SK-N-SH (cell line): ENCODE measurements around the gene UBE2K. TPM values are rescaled to one million over a fixed set of nuclear protein-coding genes. Genes with fewer than 3 reads are reported as not detected.
A peak's percentile ranks its signal among the peaks of the same experiment; 100 is the strongest.

ENCODE experiments used
- CTCF ChIA-PET: fragments of 300-600, 350-600 bp; formaldehyde crosslinking; extraction: SDS; loops from one replicate; lab custom pipeline; 2021; lab: Yijun Ruan, JAX
- POLR2A ChIA-PET: fragments of 350-600 bp; sonication (Branson Sonifier 250); formaldehyde crosslinking; extraction: SDS; loops from one replicate; lab custom pipeline; 2020; ENCODE audit warnings: antibody characterized with exemption, inconsistent platforms; lab: Yijun Ruan, JAX
- DNase-seq: peaks from one replicate; pipeline ENCODE4 v3.0.0; 2012
- H2AFZ ChIP-seq: fragments of 200-600 bp; sonication (generic); 2 replicates; pipeline ENCODE4 v1.8.1; 2016; ENCODE audit warnings: antibody characterized with exemption, mild to moderate bottlenecking, low read depth
- H3F3A ChIP-seq: fragments of 200-600 bp; sonication (generic); replicated peaks from 2 replicates; pipeline ENCODE3; 2016; ENCODE audit warnings: antibody characterized with exemption, mild to moderate bottlenecking; ENCODE audit not compliant: insufficient read depth
- H3K27ac ChIP-seq, 2 experiments: fragments of 200-500 bp in 1 of 2; fragments of 200-600 bp in 1 of 2; sonication (Bioruptor generic) in 1 of 2; sonication (generic), shearing (Covaris generic) in 1 of 2; 2 replicates each; pipeline versions ENCODE4 v1.5.1 to v1.6.1; 2014 to 2016; ENCODE audit warnings: low read depth in 2 of 2, inconsistent platforms in 1 of 2, low read length in 1 of 2, mild to moderate bottlenecking in 1 of 2, mixed read lengths in 1 of 2
- H3K27me3 ChIP-seq: fragments of 200-600 bp; sonication (generic), shearing (Covaris generic); 2 replicates; pipeline ENCODE4 v1.6.1; 2016; ENCODE audit warnings: mixed run types; ENCODE audit not compliant: insufficient read depth
- H3K36me3 ChIP-seq, 2 experiments: fragments of 200-500 bp in 1 of 2; fragments of 200-600 bp in 1 of 2; sonication (Bioruptor generic) in 1 of 2; sonication (generic) in 1 of 2; replicated peaks in 1 of 2; 2 replicates each; pipeline versions ENCODE3 to v1.5.1; 2014 to 2016; ENCODE audit warnings: low read length in 1 of 2, mild to moderate bottlenecking in 1 of 2; ENCODE audit not compliant: insufficient read depth in 2 of 2, control insufficient read depth in 1 of 2
- H3K4me1 ChIP-seq, 2 experiments: fragments of 200-500 bp in 1 of 2; fragments of 200-600 bp in 1 of 2; sonication (Bioruptor generic) in 1 of 2; sonication (generic), shearing (Covaris generic) in 1 of 2; 2 replicates each; pipeline versions ENCODE4 v1.5.1 to v1.6.1; 2014 to 2016; ENCODE audit warnings: low read depth in 1 of 2, low read length in 1 of 2, mixed run types in 1 of 2; ENCODE audit not compliant: insufficient read depth in 2 of 2, control insufficient read depth in 1 of 2
- H3K4me2 ChIP-seq: fragments of 200-600 bp; sonication (generic), shearing (Covaris generic); 2 replicates; pipeline ENCODE4 v1.6.1; 2017; ENCODE audit warnings: mixed run types
- H3K4me3 ChIP-seq, 2 experiments: fragments of 200-500 bp in 1 of 2; fragments of 200-600 bp in 1 of 2; sonication (Bioruptor generic) in 1 of 2; sonication (generic), shearing (Covaris generic) in 1 of 2; 2 replicates each; pipeline versions ENCODE4 v1.5.1 to v1.8.1; 2014 to 2016; ENCODE audit warnings: low read depth in 2 of 2, inconsistent platforms in 1 of 2, low read length in 1 of 2, mild to moderate bottlenecking in 1 of 2, mixed read lengths in 1 of 2, moderate library complexity in 1 of 2
- H3K79me2 ChIP-seq: fragments of 200-600 bp; sonication (generic); 2 replicates; pipeline ENCODE4 v1.8.1; 2017; ENCODE audit warnings: mild to moderate bottlenecking; ENCODE audit not compliant: insufficient read depth
- H3K9ac ChIP-seq: fragments of 200-600 bp; sonication (generic); 2 replicates; pipeline ENCODE4 v1.6.1; 2017; ENCODE audit warnings: mixed run types
- H3K9me2 ChIP-seq: fragments of 200-600 bp; sonication (generic); 2 replicates; pipeline ENCODE4 v1.6.1; 2017; ENCODE audit warnings: mixed run types
- H3K9me3 ChIP-seq: fragments of 200-600 bp; sonication (generic); 2 replicates; pipeline ENCODE4 v1.6.1; 2017; ENCODE audit warnings: mixed run types, mild to moderate bottlenecking, moderate library complexity
- H4K20me1 ChIP-seq: fragments of 200-600 bp; sonication (generic); 2 replicates; pipeline ENCODE4 v1.6.1; 2017; ENCODE audit warnings: mild to moderate bottlenecking, mixed run types; ENCODE audit not compliant: insufficient read depth
- ELF1 ChIP-seq: IDR thresholded peaks from 2 replicates; pipeline ENCODE4 v1.4.0; 2012
- EP300 ChIP-seq, 2 experiments: IDR thresholded peaks; 2 replicates each; pipeline versions ENCODE4 v1.4.0 to v1.6.1; 2012; ENCODE audit warnings: borderline replicate concordance in 1 of 2, low read depth in 1 of 2, low read length in 1 of 2
- FOXM1 ChIP-seq: IDR thresholded peaks from 2 replicates; pipeline ENCODE4 v1.4.0; 2012; ENCODE audit warnings: low read depth, mild to moderate bottlenecking
- GABPA ChIP-seq: IDR thresholded peaks from 2 replicates; pipeline ENCODE4 v1.4.0; 2012; ENCODE audit warnings: low read depth, mild to moderate bottlenecking
- MEF2A ChIP-seq: IDR thresholded peaks from 2 replicates; pipeline ENCODE4 v1.4.0; 2012; ENCODE audit warnings: low read depth, borderline replicate concordance
- MXI1 ChIP-seq: IDR thresholded peaks from 2 replicates; pipeline ENCODE4 v1.6.1; 2012; ENCODE audit warnings: mild to moderate bottlenecking, low read depth, low read length, improper control_type of control experiment
- NFIC ChIP-seq: IDR thresholded peaks from 2 replicates; pipeline ENCODE4 v1.4.0; 2012; ENCODE audit warnings: borderline replicate concordance
- NRF1 ChIP-seq: IDR thresholded peaks from 2 replicates; pipeline ENCODE4 v1.6.1; 2012; ENCODE audit warnings: low read depth, mild to moderate bottlenecking, low read length
- RFX5 ChIP-seq: IDR thresholded peaks from 2 replicates; pipeline ENCODE4 v1.6.1; 2012; ENCODE audit warnings: mild to moderate bottlenecking, improper control_type of control experiment, low read length
- RXRA ChIP-seq: IDR thresholded peaks from 2 replicates; pipeline ENCODE4 v1.4.0; 2012; ENCODE audit warnings: low read depth, mild to moderate bottlenecking, borderline replicate concordance
- SIN3A ChIP-seq: IDR thresholded peaks from 2 replicates; pipeline ENCODE4 v1.6.1; 2012; ENCODE audit warnings: low read depth, mild to moderate bottlenecking, low read length, moderate library complexity, borderline replicate concordance
- SMC3 ChIP-seq: IDR thresholded peaks from 2 replicates; pipeline ENCODE4 v1.6.1; 2012; ENCODE audit warnings: low read depth, low read length, improper control_type of control experiment
- TAF1 ChIP-seq: IDR thresholded peaks from 2 replicates; pipeline ENCODE4 v1.6.1; 2012; ENCODE audit warnings: low read depth, mild to moderate bottlenecking, low read length, moderate library complexity, borderline replicate concordance
- WGBS: methylation state at CpG from one replicate; pipeline ENCODE4 v1.1.6; 2017; ENCODE audit warnings: low lambda C conversion rate; 5-methylcytosine and 5-hydroxymethylcytosine counted together
- polyA plus RNA-seq, 3 experiments: library from polyadenylated mRNA; depleted of rRNA; stranded (reverse); fragments of >200 nt; gene quantifications; 2 replicates each; pipeline ENCODE4 v1.2.3, GENCODE V29; 2012
- TF ChIP-seq, protein P1 (sequence below): IDR thresholded peaks from 2 replicates; pipeline ENCODE4 v1.6.1; 2012; ENCODE audit warnings: mild to moderate bottlenecking, low read depth, low read length, moderate library complexity
- TF ChIP-seq, protein P2 (sequence below): IDR thresholded peaks from 2 replicates; pipeline ENCODE4 v1.4.0; 2012; ENCODE audit warnings: low read depth, borderline replicate concordance
- TF ChIP-seq, protein P3 (sequence below): fragments of 200-600 bp; sonication (generic); IDR thresholded peaks from 2 replicates; pipeline ENCODE4 v1.6.1; 2017; ENCODE audit warnings: antibody characterized with exemption, mild to moderate bottlenecking, moderate library complexity
- TF ChIP-seq, protein P4 (sequence below): IDR thresholded peaks from 2 replicates; pipeline ENCODE4 v1.4.0; 2012; ENCODE audit warnings: low read depth, borderline replicate concordance
- TF ChIP-seq, protein P5 (sequence below): IDR thresholded peaks from 2 replicates; pipeline ENCODE4 v1.4.0; 2012; ENCODE audit warnings: low read depth
- TF ChIP-seq, protein P6 (sequence below): fragments of 150-350 bp; IDR thresholded peaks from 2 replicates; pipeline ENCODE4 v1.6.1; 2017; ENCODE audit warnings: antibody characterized with exemption, low read length, low read depth, borderline replicate concordance
- TF ChIP-seq, protein P7 (sequence below): IDR thresholded peaks from 2 replicates; pipeline ENCODE4; 2012

Gene UBE2K
- polyA plus RNA-seq, 1 of the 3 experiments (the other 2 are of a cell fraction), result 102 TPM

DNA sequence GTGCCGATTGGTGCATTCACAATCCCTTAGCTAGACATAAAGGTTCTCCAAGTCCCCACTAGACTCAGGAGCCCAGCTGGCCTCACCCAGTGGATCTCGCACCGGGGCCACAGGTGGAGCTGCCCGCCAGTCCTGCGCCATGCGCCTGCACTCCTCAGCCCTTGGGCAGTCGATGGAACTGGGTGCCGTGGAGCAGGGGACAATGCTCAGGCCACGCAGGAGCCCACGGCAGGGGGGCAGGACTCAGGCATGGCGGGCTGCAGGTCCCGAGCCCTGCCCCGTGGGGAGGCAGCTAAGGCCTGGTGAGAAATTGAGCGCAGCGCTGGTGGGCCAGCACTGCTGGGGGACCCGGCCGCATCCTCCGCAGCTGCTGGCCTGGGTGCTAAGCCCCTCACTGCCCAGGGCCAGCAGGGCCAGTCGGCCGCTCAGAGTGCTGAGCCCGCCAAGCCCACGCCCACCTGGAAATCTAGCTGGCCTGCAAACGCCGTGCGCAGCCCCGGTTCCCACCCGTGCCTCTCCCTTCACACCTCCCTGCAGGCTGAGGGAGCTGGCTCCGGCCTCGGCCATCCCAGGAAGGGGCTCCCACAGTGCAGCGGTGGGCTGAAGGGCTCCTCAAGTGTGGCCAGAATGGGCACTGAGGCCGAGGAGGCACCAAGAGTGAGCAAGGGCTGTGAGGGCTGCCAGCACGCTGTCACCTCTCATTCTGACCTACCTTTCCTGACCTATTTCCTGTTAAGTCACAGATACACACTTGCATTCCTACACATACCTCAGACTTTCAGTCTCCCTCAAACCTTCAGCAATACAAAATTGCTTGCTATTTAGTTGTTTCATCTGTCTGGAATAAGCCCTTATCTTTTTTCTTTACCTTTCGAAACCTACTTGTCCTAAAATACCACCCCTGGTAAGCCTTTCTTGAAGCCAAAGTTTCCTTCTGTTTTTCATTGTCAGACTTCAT, 20.7 kb downstream of the UBE2K start:
- peak overlapping the region; percentile 9; the same call in 1 of the 2 replicates for H3K4me2 ChIP-seq
- CTCF ChIA-PET, result interaction anchor here (0.9 kb wide), 1 partner anchor 16 kb away, joined by 4 read pairs; no protein-coding TSS in a partner anchor
- POLR2A ChIA-PET, result no interaction called here
- no peak for DNase-seq
- WGBS, result 99% methylated on average over 14 of the region's 33 CpGs
- no peak overlapping the region for H3K27ac ChIP-seq
- H3K79me2 ChIP-seq, result peaks cover 100% of the 10 kb centered on the region
- H3K9me3 ChIP-seq, result no peaks in the 10 kb centered on the region
- no peak overlapping the region for H3K4me3 ChIP-seq
- no peaks in the 10 kb centered on the region for H3F3A ChIP-seq
- H2AFZ ChIP-seq, result no peak overlapping the region
- TF ChIP-seq EP300 (IDR thresholded peaks at IDR 0.05; ENCODE audit: borderline replicate concordance in 1 of 2, low read depth in 1 of 2, low read length in 1 of 2), result no peak
- TF ChIP-seq, protein P1, sequence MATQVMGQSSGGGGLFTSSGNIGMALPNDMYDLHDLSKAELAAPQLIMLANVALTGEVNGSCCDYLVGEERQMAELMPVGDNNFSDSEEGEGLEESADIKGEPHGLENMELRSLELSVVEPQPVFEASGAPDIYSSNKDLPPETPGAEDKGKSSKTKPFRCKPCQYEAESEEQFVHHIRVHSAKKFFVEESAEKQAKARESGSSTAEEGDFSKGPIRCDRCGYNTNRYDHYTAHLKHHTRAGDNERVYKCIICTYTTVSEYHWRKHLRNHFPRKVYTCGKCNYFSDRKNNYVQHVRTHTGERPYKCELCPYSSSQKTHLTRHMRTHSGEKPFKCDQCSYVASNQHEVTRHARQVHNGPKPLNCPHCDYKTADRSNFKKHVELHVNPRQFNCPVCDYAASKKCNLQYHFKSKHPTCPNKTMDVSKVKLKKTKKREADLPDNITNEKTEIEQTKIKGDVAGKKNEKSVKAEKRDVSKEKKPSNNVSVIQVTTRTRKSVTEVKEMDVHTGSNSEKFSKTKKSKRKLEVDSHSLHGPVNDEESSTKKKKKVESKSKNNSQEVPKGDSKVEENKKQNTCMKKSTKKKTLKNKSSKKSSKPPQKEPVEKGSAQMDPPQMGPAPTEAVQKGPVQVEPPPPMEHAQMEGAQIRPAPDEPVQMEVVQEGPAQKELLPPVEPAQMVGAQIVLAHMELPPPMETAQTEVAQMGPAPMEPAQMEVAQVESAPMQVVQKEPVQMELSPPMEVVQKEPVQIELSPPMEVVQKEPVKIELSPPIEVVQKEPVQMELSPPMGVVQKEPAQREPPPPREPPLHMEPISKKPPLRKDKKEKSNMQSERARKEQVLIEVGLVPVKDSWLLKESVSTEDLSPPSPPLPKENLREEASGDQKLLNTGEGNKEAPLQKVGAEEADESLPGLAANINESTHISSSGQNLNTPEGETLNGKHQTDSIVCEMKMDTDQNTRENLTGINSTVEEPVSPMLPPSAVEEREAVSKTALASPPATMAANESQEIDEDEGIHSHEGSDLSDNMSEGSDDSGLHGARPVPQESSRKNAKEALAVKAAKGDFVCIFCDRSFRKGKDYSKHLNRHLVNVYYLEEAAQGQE, result no peak
- TF ChIP-seq SIN3A, result no peak
- TF ChIP-seq GABPA, result no peak
- no peak for TF ChIP-seq FOXM1
- TF ChIP-seq TAF1, result no peak
- TF ChIP-seq, protein P2, sequence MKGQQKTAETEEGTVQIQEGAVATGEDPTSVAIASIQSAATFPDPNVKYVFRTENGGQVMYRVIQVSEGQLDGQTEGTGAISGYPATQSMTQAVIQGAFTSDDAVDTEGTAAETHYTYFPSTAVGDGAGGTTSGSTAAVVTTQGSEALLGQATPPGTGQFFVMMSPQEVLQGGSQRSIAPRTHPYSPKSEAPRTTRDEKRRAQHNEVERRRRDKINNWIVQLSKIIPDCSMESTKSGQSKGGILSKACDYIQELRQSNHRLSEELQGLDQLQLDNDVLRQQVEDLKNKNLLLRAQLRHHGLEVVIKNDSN, result no peak
- TF ChIP-seq, protein P3, sequence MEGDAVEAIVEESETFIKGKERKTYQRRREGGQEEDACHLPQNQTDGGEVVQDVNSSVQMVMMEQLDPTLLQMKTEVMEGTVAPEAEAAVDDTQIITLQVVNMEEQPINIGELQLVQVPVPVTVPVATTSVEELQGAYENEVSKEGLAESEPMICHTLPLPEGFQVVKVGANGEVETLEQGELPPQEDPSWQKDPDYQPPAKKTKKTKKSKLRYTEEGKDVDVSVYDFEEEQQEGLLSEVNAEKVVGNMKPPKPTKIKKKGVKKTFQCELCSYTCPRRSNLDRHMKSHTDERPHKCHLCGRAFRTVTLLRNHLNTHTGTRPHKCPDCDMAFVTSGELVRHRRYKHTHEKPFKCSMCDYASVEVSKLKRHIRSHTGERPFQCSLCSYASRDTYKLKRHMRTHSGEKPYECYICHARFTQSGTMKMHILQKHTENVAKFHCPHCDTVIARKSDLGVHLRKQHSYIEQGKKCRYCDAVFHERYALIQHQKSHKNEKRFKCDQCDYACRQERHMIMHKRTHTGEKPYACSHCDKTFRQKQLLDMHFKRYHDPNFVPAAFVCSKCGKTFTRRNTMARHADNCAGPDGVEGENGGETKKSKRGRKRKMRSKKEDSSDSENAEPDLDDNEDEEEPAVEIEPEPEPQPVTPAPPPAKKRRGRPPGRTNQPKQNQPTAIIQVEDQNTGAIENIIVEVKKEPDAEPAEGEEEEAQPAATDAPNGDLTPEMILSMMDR, result no peak
- TF ChIP-seq, protein P4, sequence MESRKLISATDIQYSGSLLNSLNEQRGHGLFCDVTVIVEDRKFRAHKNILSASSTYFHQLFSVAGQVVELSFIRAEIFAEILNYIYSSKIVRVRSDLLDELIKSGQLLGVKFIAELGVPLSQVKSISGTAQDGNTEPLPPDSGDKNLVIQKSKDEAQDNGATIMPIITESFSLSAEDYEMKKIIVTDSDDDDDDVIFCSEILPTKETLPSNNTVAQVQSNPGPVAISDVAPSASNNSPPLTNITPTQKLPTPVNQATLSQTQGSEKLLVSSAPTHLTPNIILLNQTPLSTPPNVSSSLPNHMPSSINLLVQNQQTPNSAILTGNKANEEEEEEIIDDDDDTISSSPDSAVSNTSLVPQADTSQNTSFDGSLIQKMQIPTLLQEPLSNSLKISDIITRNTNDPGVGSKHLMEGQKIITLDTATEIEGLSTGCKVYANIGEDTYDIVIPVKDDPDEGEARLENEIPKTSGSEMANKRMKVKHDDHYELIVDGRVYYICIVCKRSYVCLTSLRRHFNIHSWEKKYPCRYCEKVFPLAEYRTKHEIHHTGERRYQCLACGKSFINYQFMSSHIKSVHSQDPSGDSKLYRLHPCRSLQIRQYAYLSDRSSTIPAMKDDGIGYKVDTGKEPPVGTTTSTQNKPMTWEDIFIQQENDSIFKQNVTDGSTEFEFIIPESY, result no peak
- no peak for TF ChIP-seq MEF2A
- TF ChIP-seq RFX5, result no peak
- TF ChIP-seq NFIC, result no peak
- TF ChIP-seq, protein P5, sequence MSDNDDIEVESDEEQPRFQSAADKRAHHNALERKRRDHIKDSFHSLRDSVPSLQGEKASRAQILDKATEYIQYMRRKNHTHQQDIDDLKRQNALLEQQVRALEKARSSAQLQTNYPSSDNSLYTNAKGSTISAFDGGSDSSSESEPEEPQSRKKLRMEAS, result no peak
- TF ChIP-seq SMC3, result no peak
- TF ChIP-seq, protein P6, sequence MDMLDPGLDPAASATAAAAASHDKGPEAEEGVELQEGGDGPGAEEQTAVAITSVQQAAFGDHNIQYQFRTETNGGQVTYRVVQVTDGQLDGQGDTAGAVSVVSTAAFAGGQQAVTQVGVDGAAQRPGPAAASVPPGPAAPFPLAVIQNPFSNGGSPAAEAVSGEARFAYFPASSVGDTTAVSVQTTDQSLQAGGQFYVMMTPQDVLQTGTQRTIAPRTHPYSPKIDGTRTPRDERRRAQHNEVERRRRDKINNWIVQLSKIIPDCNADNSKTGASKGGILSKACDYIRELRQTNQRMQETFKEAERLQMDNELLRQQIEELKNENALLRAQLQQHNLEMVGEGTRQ, result no peak
- TF ChIP-seq ELF1, result no peak
- TF ChIP-seq, protein P7, sequence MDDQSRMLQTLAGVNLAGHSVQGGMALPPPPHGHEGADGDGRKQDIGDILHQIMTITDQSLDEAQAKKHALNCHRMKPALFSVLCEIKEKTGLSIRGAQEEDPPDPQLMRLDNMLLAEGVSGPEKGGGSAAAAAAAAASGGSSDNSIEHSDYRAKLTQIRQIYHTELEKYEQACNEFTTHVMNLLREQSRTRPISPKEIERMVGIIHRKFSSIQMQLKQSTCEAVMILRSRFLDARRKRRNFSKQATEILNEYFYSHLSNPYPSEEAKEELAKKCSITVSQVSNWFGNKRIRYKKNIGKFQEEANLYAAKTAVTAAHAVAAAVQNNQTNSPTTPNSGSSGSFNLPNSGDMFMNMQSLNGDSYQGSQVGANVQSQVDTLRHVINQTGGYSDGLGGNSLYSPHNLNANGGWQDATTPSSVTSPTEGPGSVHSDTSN, result no peak
- TF ChIP-seq RXRA, result no peak
- TF ChIP-seq NRF1, result no peak
- TF ChIP-seq MXI1, result no peak
- peaks cover 89% of the 10 kb centered on the region for H4K20me1 ChIP-seq
- H3K4me1 ChIP-seq, result no peaks in the 10 kb centered on the region
- H3K27me3 ChIP-seq, result no peaks in the 10 kb centered on the region
- H3K9me2 ChIP-seq, result no peaks in the 10 kb centered on the region
- no peak overlapping the region for H3K9ac ChIP-seq
- H3K36me3 ChIP-seq, result peaks cover 0 to 19% of the 10 kb centered on the region in 2 experiments
